Hematopoietic multipotent progenitor cell treated with erythropoietin and hydrocortisone succinate and interleukin-3 and kit ligand, for 17 days (in vitro differentiated cells): ENCODE results near the gene CBLB.
A peak's percentile ranks its signal among the peaks of the same experiment; 100 is the strongest.

Experiments used
- DNase-seq: peaks from one replicate; pipeline ENCODE4 v3.0.0-alpha.2; 2015; ENCODE audit warnings: low spot score

CBLB gene

GRCh38 chr3:105688821-105689220 is 180.0 kb downstream of the CBLB start:
- no peak for DNase-seq

GRCh38 chr3:105686278-105686897 is 182.4 kb downstream of the CBLB start:
- peak; percentile 12 for DNase-seq

- no peak for DNase-seq
Measured at GRCh38 chr3:105679951-105680350, 188.9 kb downstream of the CBLB start.

- DNase-seq, result no peak
Measured at GRCh38 chr3:105678017-105678416, 190.8 kb downstream of the CBLB start.

- DNase-seq, result no peak
Measured at GRCh38 chr3:105676621-105677300, 192.1 kb downstream of the CBLB start.

- no peak for DNase-seq
Measured at GRCh38 chr3:105674437-105675065, 194.3 kb downstream of the CBLB start.

- no peak for DNase-seq
Measured at GRCh38 chr3:105672996-105673395, 195.8 kb downstream of the CBLB start.

- no peak for DNase-seq
Measured at GRCh38 chr3:105662306-105662705, 206.5 kb downstream of the CBLB start.

GRCh38 chr3:105661461-105661860 is 207.4 kb downstream of the CBLB start:
- no peak for DNase-seq

- DNase-seq, result no peak
Measured at GRCh38 chr3:105656651-105657504, 211.9 kb downstream of the CBLB start.

GRCh38 chr3:105653868-105654267 is 214.9 kb downstream of the CBLB start:
- no peak for DNase-seq

GRCh38 chr3:105653166-105653565 is 215.6 kb downstream of the CBLB start:
- no peak for DNase-seq

GRCh38 chr3:105649480-105649879 is 219.3 kb downstream of the CBLB start:
- DNase-seq, result no peak

GRCh38 chr3:105647047-105647446 is 221.8 kb downstream of the CBLB start:
- DNase-seq, result no peak

GRCh38 chr3:105639131-105639530 is 229.7 kb downstream of the CBLB start:
- no peak for DNase-seq

GRCh38 chr3:105634708-105635107 is 234.1 kb downstream of the CBLB start:
- no peak for DNase-seq

GRCh38 chr3:105629718-105630117 is 239.1 kb downstream of the CBLB start:
- DNase-seq, result no peak

- DNase-seq, result no peak
Measured at GRCh38 chr3:105626739-105627138, 242.1 kb downstream of the CBLB start.

GRCh38 chr3:105622169-105622568 is 246.6 kb downstream of the CBLB start:
- no peak for DNase-seq

GRCh38 chr3:105620236-105620635 is 248.6 kb downstream of the CBLB start:
- DNase-seq, result no peak

GRCh38 chr3:105619651-105620050 is 249.2 kb downstream of the CBLB start:
- no peak for DNase-seq

GRCh38 chr3:105618556-105618955 is 250.3 kb downstream of the CBLB start:
- no peak for DNase-seq
